Stimulated activated CD4-positive, alpha-beta T cell treated with anti-CD3 and anti-CD28 coated beads, Interleukin-4, amount 100 ng/mL, for 1 hour (primary cell): ENCODE results near the gene COL15A1.
"Not testable (repeated sequence)": the region's sequence is repeated elsewhere in the genome, so short reads cannot be mapped to it uniquely, and the experiment has no call there.

Experiments used
- DNase-seq: peaks from one replicate; pipeline ENCODE4 v3.0.0-alpha.2; 2020

COL15A1 gene

GRCh38 chr9:98997604-98998003 is 53.9 kb downstream of the COL15A1 start:
- no peak for DNase-seq

DNA sequence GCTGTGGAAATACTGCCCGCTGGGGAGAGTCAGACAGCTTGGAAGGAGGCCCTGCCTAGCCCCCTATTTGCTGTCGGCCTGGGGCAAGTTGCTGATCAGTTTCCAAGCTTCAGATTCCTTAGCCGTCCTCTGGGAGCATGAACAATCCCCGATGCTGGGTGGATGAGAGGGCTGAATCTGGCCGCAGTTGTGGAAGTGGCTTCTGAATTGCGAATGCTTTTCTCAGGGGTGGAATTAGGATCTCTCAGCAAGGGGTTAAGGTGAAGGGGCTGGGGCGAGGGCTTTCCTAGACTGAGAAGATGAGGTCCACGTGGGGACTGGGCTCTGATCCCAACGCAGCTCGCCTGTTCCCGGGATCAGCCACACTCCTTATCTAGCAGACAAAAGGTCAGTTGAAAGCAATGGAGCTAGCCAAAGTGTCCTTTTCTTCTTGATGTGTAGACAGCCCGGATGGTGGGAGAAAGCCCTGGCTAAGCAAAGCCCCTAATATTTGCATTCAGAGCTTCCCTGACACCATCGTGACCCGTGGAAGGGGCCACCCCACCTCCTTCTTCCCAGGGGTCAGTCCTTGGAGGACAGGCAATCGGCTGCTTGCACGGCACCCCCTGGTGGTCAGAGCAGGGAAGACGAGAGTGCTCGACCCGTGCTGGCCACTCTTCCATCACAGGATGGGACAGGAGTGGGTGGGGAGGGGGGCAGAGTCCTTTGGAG is 54.9 kb downstream of the COL15A1 start:
- DNase-seq, result peak; percentile 64

- no peak for DNase-seq
Measured at GRCh38 chr9:98999152-98999525, 55.4 kb downstream of the COL15A1 start.

- peak; percentile 66 for DNase-seq
Measured at GRCh38 chr9:99000476-99001395, 57.0 kb downstream of the COL15A1 start.

- no peak for DNase-seq
Measured at GRCh38 chr9:99001892-99002291, 58.2 kb downstream of the COL15A1 start.

- DNase-seq, result no peak
Measured at GRCh38 chr9:99002706-99003105, 59.0 kb downstream of the COL15A1 start.

DNA sequence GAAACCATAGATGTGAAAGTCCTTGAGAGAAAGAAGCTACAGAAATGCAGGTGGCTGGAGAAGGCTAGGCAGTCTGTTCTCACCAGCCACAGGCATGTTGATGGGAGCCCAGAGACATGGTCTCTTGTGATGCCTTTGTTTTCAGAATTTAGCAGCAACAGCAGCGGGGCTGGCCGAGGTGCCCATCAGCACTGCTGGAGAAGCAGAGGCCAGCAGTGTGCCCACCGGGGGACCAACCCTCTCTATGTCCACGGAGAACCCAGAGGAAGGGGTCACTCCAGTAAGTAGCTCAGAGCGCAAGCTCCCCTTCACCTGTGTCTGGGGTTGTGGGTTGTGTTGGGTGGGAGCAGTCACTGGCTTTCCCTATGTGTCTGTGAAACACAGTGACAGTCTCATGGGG is 59.6 kb downstream of the COL15A1 start:
- no peak for DNase-seq

GRCh38 chr9:99004115-99004514 is 60.4 kb downstream of the COL15A1 start:
- no peak for DNase-seq

GRCh38 chr9:99004717-99005460 is 61.2 kb downstream of the COL15A1 start:
- no peak for DNase-seq

DNA sequence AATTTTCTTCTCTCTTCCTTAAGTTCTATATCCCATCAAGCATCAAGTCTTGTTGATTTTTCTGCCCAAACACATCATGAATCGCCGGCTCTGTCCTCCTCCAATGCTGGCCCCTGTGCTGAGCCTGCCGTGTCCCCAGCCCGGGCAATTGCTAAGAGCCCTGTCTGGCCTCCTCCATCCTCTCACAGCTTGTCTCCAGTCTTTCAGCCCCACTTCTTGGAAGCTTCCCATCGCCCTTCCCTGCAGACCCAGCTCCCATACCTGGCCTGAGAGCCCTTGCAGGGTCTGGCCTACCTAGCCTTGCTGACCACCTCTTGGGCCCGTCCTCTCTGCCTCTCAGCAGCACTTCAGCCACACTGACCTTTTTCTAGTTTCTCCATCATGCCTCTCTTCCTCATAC is 61.9 kb downstream of the COL15A1 start:
- no peak for DNase-seq

DNA sequence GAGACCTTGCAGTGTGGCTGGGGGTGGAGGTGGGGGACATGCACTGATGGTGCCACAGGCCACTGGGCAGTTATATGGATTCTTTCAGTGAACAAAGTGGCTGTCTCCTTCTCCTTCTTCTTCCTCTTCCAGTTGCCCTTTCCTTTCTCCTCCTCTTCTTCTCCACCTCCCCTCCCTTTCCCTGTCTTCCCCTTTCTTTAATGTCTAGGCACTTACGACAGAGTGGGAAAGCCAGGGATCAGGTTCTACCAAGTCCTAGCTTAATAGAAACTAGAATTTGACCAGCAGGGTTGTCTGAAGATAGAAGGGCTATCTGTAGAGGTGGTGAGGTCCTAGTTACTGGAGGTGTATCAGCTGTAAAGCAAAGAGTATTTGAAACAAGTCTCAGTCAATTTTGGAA is 62.8 kb downstream of the COL15A1 start:
- no peak for DNase-seq

DNA sequence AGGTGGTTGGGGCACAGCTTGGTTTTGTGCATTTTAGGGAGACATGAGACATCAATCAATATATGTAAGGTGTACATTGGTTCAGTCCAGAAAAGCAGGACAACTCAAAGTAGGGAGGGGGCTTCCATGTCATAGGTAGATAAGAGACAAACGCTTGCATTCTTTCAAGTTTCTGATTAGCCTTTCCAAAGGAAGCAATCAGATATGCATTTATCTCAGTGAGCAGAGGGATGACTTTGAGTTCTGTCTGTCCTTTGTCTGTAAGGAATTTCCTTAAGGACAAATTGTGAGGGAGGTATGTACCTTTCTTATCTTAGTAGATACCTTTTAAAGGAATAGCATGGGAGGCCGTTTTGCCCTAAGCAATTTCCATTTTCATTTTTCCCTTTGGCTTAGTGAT is 63.3 kb downstream of the COL15A1 start:
- DNase-seq, result no peak

- DNase-seq, result no peak
Measured at GRCh38 chr9:99008203-99008602, 64.5 kb downstream of the COL15A1 start.

- DNase-seq, result not testable (repeated sequence)
Measured at GRCh38 chr9:99010393-99010792, 66.7 kb downstream of the COL15A1 start.

- no peak for DNase-seq
Measured at GRCh38 chr9:99011161-99011709, 67.5 kb downstream of the COL15A1 start.

- no peak for DNase-seq
Measured at GRCh38 chr9:99012957-99013512, 69.3 kb downstream of the COL15A1 start.

DNA sequence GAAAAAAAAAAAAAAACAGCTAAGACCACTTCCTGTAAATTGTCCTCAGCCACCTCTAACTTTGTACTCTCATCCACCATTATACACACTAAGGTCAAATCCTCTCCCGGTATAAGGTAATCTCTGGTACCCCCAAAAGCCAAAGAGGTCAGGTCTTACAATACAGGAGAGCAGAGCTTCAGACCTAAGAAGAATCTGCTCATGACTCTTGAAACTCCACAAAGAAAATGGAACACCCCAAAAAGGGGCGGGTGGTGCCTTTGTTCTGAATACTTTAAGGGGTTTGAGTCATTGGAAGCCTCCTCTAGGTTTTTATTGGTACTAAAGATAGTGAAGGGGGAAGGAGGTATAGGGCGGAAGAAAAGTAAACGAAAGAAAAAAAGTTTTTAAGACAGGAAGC is 69.8 kb downstream of the COL15A1 start:
- peak; percentile 22 for DNase-seq

- DNase-seq, result no peak
Measured at GRCh38 chr9:99015448-99015847, 71.7 kb downstream of the COL15A1 start.

GRCh38 chr9:99015890-99016289 is 72.2 kb downstream of the COL15A1 start:
- DNase-seq, result no peak

DNA sequence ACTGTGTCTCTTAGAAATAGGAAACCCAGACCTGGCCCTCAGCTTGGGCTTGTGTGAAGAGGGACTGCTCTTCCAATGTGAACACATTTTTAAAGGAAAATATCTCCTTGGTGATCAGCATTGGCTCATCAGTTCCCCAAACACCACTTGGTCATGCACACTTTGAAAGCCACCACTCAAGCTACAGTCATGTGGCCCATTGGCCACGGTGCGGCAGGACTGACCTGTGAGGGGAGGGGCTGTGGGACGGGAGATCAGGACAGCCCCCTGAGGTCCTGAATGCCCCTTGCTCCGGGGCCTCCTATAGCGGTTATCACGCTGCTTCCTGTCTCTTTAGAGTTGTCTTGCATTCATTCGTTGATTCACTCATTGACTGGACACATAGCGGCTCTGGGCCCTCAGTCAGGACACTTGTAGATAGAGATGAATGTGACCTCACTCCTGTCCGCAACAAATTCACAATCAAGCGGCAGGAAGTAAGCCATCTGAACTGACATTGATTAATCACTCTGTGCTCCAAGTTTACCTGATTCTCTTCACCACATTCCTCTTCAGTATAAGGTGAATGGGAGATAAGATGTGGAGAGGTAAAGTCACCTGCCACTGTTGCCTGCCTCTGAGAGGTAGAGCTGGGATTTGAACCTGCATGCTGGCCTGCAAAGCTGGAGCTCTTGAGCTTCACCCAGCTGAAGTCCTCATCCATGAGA is 73.1 kb downstream of the COL15A1 start:
- DNase-seq, result no peak

- DNase-seq, result no peak
Measured at GRCh38 chr9:99018653-99019052, 74.9 kb downstream of the COL15A1 start.
